Measurements from ENCODE around the gene ABCA1.

GRCh38 chr9:104927912-104928740 lies at the start of gene ABCA1:
- TF ChIP-seq, protein P1, sequence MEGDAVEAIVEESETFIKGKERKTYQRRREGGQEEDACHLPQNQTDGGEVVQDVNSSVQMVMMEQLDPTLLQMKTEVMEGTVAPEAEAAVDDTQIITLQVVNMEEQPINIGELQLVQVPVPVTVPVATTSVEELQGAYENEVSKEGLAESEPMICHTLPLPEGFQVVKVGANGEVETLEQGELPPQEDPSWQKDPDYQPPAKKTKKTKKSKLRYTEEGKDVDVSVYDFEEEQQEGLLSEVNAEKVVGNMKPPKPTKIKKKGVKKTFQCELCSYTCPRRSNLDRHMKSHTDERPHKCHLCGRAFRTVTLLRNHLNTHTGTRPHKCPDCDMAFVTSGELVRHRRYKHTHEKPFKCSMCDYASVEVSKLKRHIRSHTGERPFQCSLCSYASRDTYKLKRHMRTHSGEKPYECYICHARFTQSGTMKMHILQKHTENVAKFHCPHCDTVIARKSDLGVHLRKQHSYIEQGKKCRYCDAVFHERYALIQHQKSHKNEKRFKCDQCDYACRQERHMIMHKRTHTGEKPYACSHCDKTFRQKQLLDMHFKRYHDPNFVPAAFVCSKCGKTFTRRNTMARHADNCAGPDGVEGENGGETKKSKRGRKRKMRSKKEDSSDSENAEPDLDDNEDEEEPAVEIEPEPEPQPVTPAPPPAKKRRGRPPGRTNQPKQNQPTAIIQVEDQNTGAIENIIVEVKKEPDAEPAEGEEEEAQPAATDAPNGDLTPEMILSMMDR (IDR thresholded peaks at IDR 0.05; ENCODE audit: low read depth, low read length) = no peak
- TF ChIP-seq, protein P2, sequence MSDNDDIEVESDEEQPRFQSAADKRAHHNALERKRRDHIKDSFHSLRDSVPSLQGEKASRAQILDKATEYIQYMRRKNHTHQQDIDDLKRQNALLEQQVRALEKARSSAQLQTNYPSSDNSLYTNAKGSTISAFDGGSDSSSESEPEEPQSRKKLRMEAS (IDR thresholded peaks at IDR 0.05; ENCODE audit: low read depth, low read length) = peak; percentile 99
- peak; percentile 90 for TF ChIP-seq POLR2A (IDR thresholded peaks at IDR 0.05; ENCODE audit: extremely low read depth, insufficient read length)

Measured in NB4 (cell line).